GM19467 (cell line): ENCODE data around the gene ANKRD13D.

Source experiments
- ATAC-seq: cut with Tn5 transposase; IDR thresholded peaks from one replicate; pipeline ENCODE4 v1.9.1; 2021; ENCODE audit warnings: mild to moderate bottlenecking, moderate library complexity; ENCODE audit not compliant: unreplicated experiment

Gene ANKRD13D

DNA sequence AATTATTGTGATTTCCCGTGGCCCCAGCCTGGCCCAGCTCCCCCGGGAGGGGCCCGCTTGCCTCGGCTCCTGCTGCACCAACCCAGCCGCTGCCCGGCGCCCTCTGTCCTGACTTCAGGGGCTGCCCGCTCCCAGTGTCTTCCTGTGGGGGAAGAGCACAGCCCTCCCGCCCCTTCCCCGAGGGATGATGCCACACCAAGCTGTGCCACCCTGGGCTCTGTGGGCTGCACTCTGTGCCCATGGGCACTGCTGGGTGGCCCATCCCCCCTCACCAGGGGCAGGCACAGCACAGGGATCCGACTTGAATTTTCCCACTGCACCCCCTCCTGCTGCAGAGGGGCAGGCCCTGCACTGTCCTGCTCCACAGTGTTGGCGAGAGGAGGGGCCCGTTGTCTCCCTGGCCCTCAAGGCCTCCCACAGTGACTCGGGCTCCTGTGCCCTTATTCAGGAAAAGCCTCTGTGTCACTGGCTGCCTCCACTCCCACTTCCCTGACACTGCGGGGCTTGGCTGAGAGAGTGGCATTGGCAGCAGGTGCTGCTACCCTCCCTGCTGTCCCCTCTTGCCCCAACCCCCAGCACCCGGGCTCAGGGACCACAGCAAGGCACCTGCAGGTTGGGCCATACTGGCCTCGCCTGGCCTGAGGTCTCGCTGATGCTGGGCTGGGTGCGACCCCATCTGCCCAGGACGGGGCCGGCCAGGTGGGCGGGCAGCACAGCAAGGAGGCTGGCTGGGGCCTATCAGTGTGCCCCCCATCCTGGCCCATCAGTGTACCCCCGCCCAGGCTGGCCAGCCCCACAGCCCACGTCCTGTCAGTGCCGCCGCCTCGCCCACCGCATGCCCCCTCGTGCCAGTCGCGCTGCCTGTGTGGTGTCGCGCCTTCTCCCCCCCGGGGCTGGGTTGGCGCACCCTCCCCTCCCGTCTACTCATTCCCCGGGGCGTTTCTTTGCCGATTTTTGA lies 3.3 kb upstream of the ANKRD13D start:
- no peak for ATAC-seq

DNA sequence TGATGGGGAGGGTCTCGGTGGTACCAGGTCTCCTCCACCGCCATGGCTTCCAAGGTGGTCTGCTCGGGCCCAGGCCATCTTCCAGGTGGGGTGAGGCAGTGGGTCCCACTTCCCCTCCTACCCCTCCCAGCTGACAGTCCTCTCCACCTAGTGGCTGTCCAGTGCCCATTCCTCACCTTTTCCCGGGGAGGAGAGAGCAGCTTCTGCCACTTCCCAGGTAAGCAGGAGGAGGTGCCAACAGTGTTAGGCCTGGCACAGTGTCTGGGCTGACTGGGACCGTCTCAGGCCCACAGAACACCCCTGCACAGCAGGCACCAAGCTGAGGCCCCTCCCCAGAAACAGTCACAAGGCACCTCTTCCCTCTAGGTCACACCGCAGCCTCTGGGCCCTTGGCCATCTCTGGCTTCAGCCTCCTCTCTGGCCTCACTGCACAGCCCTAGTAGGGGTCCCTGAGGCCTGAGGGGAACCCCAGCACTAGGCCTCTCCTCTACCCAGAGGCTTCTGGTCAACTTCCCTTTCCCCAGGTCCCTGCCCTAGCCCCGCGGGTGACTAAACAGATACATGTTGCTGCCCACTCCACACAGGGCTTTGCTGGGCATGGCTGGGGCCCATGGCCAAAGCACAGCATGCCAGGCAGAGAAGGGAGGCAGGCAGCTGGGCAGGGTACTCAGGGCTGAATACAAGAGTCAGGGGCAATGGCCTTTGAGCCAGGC lies 2.3 kb upstream of the ANKRD13D start:
- ATAC-seq = no peak

DNA sequence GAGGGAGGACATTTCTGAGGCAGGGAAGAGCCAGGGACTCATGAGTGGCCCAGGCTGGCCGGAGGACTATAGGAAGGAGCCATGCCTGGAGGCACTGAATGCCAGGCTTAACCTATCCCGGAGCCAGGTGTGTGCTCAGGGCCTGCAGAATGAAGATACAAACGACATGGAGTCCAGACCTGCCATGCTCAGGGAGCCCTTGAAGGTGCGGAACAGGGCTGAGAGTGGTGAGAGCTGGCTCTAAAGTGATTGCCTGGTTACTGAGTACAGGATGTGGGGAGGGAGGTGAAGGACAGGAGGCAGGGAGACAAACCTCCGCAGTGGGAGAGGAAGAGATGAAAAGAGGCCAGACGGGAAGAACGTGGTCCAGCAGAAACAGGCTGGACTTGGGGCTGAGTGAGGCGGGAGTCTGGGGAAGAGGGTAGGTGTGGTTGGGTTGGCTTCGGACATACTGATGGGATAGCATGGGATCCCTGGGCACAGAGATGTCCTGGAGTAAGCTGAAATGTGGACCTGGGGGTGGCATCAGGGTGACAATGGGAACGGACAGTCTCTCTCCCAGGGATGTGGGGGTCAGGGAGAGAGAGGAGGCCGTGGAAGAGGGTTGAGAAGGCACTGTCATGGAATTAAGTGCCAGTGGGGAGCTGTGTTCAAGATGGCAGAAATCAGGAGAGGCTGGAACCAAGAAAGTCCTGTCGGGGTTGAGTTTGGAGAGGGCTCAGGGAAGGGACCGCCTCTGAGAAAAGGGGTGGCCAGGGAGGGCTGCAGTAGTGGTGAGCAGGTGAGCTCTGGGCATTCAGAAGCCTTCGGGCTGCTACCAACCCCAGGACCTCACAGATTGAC lies 1.5 kb upstream of the ANKRD13D start:
- ATAC-seq = no peak

DNA sequence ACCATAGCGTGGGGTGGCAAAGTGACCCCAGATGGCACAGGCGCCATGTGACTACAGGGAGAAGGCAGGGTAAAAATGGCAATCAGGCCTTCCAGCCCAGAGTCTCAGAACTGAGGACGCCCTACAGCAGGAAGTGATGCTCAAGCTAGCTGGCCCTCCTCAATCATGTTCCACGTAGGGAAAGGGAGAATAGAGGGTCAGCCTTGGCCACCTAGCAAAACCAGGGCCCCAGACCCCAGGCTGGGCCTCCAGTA lies 978 bp upstream of the ANKRD13D start:
- ATAC-seq = peak; percentile 5

DNA sequence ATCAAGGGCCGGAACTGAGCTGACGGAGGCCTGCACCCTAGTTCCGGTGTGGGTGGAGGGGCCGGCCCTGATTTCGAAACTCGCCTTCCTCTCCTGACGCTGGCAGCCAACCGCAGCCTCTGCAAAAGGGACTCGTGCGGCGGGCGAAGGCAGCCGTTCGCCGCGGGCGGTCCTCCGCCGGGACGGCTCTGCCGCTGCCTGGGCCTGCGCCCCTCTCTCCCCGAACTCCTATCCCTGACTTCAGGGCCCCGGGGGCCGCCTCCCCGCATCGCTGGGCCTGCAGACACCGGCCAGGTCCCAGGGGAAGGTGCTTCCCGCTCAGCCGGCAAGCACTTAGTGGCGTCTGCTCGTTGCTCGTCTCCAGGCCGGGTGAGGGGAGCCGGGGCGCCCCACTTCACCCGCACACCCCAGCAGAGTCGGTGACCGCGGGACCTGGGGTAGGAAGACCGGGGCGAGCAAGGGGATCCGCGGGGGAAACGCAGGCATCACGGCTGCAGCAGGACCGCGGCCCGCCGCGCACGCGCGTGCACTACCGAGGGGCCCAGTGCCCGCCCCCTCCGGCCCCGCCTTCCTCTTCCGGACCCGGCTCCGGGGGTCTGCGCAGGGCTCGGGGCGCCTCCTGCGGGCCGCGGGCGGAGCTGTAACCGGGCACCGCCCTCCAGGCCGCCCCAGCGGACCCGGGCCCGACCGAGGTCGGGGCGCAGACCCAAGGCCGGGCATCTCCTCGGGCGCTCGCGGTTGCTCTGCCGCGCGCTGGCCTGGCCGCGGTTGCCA lies 464 bp upstream of the ANKRD13D start:
- peak; percentile 54 for ATAC-seq

DNA sequence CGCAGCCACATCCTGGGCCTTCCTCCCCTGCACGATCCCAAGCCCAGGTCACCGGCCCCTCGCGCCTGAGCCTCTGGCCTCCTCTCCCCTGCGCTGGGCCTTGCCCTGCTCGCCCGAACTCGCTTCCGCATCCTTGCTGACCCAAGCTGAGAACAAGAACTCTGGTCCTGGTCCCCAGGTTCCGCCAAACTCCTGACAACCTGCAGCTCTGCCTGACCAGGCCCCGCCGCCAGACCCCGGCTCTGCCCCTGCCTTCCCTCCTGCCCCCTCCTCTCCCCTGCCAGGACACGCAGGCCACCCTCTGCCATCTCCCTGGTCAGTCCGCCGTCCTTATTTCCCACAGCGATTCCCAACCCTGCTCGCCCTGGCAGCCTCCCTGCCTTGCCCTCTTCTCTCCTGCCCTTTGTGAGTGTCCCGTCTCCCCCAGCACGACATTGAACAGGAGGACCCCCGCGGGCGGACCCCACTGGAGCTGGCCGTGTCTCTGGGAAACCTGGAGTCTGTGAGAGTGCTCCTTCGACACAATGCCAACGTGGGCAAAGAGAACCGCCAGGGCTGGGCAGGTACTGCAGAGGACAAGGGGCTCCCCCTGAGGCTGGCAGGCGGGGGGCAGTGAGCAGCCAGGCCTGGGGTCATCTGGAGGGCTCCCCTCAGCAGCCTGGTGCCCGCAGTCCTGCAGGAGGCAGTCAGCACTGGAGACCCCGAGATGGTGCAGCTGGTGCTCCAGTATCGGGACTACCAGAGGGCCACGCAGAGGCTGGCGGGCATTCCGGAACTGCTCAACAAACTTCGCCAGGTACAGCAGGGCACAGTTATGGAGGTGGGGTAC lies 762 bp downstream of the ANKRD13D start:
- ATAC-seq = no peak

DNA sequence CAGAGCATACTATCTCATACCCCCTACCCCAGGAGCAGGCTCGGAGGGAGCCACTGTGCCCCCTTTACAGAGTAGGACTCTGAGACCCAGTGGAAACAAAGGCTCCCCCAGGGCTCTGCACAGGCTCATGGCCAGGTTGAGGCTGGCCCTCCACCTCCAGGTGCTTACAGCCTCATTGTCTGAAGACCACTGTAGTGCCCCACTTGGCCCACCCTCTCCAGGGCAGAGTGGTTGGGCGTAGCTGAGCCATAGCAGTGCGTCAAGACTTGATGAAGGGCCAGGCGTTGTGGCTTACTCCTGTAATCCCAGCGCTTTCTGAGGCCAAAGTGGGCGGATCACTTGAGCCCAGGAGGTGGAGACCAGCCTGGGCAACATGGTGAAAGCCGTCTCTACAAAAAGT lies 1.7 kb downstream of the ANKRD13D start:
- ATAC-seq = no peak

DNA sequence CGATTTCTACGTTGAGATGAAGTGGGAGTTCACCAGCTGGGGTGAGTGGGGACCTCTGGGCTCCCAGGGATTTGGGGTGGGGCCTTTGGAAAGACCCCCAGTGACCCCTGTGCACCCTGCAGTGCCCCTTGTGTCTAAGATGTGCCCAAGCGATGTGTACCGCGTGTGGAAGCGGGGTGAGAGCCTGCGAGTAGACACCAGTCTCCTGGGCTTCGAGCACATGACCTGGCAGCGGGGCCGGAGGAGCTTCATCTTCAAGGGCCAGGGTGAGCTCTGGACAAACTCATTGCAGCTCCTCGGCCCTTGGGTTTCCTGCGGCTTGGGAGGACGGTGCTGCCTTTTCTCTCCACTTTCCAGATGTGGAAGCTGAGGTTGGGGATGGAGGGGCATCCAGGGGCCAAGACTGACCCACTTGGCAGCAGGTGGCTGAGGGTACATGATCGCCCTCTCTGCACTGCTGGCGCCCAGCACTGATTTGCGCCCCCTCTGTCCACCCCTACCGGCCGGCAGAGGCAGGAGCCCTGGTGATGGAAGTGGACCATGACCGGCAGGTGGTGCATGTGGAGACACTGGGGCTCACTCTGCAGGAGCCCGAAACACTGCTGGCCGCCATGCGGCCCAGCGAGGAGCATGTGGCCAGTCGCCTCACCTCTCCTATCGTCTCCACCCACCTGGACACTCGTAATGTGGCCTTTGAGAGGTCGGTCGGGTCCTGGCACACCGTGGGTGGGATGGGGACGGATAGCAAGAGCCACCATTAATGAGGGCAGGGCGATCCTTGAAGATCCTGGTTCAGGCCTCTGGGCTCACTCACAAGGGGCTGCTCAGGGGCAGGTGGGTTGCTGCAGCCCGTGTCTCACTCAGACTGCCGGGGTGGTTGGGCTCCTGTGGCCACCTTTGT lies 2.6 kb downstream of the ANKRD13D start:
- no peak for ATAC-seq

DNA sequence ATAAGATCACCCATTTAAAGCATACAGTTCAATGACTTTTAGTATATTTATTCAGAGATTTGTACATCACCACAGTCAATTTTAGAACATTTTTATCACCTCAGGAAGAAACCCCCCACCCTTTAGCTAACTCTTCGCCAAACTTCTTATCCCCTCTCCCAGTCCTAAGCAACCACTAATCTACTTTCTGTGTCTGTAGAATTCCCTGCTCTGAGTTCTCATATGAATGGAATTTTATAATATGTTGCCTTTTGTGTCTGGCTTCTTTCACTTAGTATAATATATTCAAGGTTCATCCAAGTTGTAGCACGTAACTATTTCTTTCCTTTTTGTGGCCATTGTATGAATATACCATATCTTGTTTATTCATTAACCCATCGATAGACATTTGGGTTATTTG lies 3.6 kb downstream of the ANKRD13D start:
- ATAC-seq = no peak

DNA sequence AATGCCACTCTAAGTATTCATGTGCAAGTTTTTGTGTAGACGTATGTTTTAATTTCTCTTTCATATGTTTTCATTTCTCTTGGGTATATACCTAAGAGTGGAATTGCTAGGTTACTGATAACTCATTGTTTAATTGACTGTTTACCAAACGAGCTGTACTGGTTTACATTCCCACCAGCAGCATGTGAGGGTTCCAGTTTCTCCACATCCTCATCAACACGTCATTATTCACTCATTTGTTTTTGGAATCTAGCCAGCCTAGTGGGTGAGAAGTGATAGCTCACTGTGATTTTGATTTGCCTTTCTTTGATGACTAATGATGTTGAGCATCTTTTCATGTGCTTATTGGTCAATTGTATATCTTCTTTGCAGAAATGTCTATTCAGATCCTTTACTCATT lies 4.0 kb downstream of the ANKRD13D start:
- ATAC-seq = no peak

DNA sequence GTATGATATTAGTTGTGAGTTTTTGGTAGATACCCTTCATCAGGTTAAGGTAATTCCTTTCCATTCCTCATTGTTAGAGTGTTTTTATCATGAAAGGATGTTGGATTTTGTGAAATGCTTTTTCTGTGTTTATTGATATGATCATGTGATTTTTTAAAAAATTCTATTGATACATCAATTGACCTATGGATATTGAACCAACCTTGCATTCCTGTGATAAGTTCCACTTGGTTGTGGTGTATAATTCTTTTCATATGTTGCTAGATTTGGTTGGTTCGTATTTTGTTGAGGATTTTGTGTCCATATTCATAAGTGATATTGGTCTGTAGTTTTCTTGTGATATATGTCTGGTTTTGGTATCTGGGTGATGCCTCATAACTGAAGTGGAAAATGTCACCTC lies 6.7 kb downstream of the ANKRD13D start:
- ATAC-seq = no peak

DNA sequence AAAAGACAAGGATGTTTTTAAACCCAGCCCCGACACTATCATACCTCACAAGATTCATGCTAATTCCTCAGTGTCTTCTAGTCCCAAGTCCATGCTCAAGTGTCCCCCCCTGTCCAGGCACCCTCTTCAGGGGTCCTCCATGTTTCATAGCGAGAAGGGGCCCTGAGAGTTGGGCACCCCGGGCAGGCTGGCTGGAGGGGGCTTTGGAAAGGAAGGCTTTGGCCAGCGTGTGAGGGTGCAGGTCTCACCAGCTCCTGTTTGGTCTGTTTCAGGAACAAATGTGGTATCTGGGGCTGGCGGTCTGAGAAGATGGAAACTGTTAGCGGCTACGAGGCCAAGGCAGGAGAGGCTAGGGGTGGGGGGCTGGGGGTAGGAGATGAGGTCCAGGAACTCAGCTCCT lies 9.7 kb downstream of the ANKRD13D start:
- ATAC-seq = no peak

DNA sequence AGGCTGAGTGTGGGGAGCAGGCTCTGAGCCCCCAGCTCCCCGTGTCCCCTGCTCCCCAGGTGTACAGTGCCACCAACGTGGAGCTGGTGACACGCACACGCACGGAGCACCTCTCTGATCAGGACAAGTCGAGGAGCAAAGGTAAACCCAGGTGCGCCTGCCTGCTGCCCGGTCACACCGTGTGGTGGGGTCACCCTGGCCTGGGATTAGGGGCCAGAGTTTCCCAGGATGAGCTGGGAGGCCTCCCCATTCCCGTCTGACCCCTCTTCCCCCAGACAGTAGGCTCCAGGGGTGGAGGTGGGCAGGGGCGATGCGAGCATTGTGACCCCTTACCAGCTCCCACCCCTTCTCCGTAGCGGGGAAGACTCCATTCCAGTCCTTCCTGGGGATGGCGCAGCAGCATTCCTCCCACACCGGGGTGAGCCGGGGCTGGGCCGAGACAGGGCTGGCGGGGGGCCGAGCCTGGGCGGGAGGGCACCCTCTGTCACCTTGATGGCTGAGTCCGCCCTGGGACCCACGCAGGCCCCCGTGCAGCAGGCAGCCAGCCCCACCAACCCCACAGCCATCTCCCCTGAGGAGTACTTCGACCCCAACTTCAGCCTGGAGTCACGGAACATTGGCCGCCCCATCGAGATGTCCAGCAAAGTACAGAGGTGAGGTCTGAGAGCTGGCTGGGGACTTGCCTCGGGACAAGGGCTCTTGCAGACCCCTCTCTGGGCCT lies 10.5 kb downstream of the ANKRD13D start:
- ATAC-seq = no peak

DNA sequence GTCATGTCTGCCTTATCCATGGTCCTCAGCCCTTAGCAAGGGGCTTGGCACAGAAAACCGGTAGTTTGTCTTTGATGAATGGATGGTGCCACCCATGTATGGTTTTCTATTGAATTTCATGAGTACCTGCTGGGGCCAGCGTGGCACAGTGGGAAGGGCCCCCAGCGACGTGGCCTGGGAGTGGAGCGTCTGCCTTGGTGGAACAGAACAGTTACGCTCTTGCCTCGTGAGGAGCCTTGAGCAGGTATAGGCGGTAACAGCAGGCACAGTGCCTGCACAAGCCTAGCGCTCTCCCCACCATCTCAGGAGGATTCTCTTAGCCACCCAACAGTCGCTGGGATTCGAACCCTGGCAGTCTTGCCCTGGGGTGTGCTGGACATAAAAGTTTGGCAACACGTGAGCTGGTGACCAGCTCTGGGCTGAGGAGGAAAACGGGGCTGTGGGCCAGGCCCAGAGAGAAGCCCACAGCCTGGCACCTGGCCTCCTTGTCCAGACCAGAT lies 11.2 kb downstream of the ANKRD13D start:
- no peak for ATAC-seq

DNA sequence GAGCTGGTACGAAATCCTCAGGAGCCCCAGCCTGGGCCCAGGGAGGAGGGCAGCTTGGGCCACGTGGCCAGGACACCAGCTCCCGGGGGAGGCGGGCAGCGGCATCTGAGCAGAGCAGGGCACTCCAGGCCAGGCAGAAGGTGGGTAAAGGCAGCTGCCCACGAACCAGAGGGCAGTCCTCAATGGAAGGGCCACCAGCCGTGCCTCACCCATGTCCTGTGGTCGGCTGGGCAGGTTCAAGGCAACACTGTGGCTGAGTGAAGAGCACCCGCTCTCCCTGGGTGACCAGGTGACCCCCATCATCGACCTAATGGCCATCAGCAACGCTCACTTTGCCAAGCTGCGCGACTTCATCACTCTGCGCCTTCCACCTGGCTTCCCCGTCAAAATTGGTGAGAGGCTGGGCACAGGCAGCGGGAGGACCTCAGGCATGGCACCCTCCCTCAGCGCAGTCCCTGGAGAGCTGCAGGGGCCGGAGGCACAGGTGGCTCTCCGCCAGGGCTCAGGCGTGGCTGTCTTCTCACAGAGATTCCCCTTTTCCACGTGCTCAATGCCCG lies 11.7 kb downstream of the ANKRD13D start:
- no peak for ATAC-seq

DNA sequence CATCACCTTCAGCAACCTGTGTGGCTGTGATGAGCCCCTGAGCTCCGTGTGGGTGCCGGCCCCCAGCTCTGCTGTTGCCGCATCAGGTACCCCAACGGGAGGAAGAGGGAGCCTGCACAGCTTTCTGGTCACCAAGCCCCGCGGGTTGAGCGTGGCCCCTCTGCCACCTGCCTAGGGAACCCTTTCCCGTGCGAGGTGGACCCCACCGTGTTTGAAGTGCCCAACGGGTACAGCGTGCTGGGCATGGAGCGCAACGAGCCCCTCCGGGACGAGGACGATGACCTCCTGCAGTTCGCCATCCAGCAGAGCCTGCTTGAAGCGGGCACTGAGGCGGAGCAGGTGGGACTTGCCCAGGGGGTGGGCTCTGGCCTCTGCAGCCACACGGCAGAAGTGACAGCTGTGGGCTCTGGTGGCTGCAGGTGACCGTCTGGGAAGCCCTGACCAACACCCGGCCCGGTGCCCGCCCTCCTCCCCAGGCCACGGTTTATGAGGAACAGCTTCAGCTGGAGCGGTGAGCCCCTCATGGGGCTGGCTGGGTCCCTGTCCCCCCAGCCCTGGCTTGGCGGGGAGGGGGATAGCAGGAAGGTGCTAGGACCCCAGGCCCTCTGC lies 12.3 kb downstream of the ANKRD13D start:
- no peak for ATAC-seq

DNA sequence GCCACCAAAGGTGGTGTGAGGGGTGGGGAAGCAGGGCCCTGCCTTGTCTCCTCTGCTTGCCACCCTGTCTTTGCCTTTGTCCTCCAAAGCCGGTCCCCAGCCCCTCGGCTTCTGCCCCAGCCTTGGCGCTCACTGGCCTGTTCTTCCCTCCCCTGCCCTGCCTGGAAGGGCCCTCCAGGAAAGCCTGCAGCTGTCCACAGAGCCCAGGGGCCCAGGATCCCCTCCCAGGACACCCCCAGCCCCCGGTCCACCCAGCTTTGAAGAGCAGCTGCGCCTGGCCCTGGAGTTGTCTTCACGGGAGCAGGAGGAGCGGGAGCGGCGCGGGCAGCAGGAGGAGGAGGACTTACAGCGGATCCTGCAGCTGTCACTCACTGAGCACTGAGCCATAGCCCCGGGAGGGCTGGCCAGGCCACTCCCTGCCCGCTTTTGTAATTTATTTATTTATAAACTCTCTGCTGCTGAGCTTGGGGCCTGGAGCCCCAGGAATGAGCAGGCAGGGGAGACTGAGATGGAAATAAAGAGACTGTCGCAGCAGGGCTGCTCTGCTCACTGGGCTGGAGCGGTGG lies 12.9 kb downstream of the ANKRD13D start:
- ATAC-seq = no peak
